Measurements from ENCODE around the gene NCBP3.
"Not testable (repeated sequence)": the region's sequence is repeated elsewhere in the genome, so short reads cannot be mapped to it uniquely, and the experiment has no call there.

NCBP3 gene

DNA sequence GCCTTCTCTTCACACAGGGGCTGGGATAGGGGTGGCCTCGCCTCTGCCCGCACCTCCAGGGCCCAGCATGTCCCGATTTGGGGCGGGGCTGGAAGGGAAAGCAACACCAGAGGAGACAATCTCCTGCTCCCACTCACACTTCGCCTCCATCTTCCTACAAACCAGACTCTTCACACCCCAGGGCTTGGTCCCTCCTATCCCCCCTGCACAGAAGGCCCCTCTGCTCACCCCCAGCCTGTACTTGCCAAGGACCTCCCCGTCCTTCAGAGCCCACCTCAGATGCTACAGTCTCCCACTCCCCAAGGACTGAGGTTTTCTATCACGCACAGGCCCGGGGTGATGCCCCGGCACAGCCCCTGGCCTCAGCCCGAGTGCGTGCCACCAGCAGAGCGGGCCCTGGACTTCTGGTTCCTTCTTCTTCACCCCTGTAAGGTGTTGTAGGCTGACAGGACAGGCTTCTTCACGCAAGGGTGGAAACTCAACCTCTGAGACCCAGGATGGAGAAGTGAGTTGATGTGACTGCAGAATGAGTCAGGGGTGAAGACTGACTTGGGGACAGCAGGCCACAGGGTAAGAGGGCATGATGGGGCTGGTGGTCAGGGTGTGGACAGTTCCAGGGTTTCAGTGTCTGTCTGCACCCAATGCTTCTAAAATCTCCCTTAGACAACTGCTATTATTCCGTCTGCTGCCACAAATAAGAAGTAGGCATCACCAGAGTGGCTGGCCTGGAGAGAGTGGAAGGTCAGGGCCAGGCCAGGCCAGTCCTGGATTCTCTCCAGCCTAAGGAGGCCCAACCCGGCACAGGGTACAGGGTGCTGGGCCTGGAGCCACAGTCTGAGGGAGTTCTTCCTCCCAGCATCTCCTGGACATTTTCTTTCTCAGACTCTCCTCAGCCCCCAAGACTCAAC lies 47.5 kb downstream of the NCBP3 start:
- DNase-seq (ENCODE audit: low spot score in 2 of 2) (no peak), ATAC-seq (replicated peaks; ENCODE audit: extremely low read depth, poor library complexity, severe bottlenecking) (no peak)
- H3K27me3 Mint-ChIP-seq = no peaks in the 10 kb centered on the region
- H3K4me1 Mint-ChIP-seq = peaks cover 56% of the 10 kb centered on the region
- peak overlapping the region; percentile 100 for H3K27ac Mint-ChIP-seq (ENCODE audit: low read depth)
- H3K36me3 Mint-ChIP-seq (ENCODE audit: insufficient read depth) = peaks cover 22% of the 10 kb centered on the region
- no peaks in the 10 kb centered on the region for H3K9me3 Mint-ChIP-seq
- peak overlapping the region; percentile 51 for H3K4me3 Mint-ChIP-seq

DNA sequence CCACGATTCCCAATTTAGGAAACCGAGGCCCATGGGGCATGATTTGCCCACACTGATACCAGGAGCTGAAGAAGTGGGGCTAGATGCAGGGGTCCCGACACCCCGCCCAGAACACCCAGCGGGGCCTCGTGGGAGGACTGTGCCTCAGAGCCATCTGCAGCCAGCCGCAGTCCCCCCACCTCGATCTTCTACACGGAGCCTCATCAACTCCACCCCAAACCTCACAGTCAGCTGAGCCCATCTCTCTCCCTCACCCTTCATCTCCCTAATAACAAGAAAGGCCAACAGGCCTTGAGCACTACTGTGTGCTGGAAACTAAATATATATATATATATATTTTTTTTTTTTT lies 49.2 kb downstream of the NCBP3 start:
- Mint-ChIP-seq H3K4me3 (peak overlapping the region; percentile 51), H3K36me3 (ENCODE audit: insufficient read depth) (peaks cover 22% of the 10 kb centered on the region), H3K9me3 (no peaks in the 10 kb centered on the region), H3K4me1 (peaks cover 52% of the 10 kb centered on the region), H3K27ac (ENCODE audit: low read depth) (peak overlapping the region; percentile 100), H3K27me3 (no peaks in the 10 kb centered on the region)
- ATAC-seq (replicated peaks; ENCODE audit: extremely low read depth, poor library complexity, severe bottlenecking) = peak; percentile 34
- DNase-seq (ENCODE audit: low spot score in 2 of 2) = no peak

DNA sequence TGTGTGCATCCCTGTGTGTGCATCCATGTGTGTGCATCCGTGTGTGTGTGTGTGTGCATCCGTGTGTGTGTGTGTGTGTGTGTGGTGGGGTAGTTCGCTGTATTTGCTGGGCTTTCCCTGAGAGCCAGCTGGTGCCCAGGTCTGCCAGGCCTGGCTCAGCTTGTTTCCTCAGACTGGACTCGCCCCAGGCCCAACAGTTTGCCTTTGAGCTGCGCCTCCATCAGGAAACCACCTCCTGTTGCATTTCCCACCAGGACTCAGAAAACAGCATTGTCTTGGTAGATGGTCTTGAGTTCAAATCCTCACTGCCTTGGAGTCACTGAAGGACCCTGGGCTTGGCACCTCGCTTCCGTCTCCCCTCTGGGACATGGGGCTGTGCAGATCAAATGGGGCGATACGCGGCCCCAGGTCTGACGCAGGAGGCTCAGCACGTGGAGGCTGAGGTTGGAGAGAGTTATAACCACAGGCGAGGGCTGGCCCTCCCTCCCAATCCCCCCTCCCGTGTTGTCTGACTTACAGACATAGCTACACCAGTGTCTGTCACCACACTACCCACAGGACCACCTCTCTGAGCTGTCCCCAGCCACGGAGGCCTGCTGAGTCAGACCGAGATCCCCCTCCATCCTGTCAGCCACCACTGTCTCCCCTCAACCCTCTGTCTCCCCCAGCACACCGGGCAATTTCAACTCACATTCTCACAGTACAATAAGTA lies 49.8 kb downstream of the NCBP3 start:
- Mint-ChIP-seq H3K36me3 (ENCODE audit: insufficient read depth) (peaks cover 22% of the 10 kb centered on the region), H3K4me3 (peak overlapping the region; percentile 51), H3K9me3 (no peaks in the 10 kb centered on the region), H3K27me3 (no peaks in the 10 kb centered on the region), H3K27ac (ENCODE audit: low read depth) (peak overlapping the region; percentile 100), H3K4me1 (peaks cover 57% of the 10 kb centered on the region)
- peak; percentile 84 for ATAC-seq (replicated peaks; ENCODE audit: extremely low read depth, poor library complexity, severe bottlenecking)
- DNase-seq (ENCODE audit: low spot score in 2 of 2) = peak; percentile 65 to 92

GRCh38 chr17:3795390-3796102 lies 50.5 kb downstream of the NCBP3 start:
- Mint-ChIP-seq H3K9me3 (no peaks in the 10 kb centered on the region), H3K27me3 (no peaks in the 10 kb centered on the region), H3K36me3 (ENCODE audit: insufficient read depth) (peaks cover 22% of the 10 kb centered on the region), H3K27ac (ENCODE audit: low read depth) (peak overlapping the region; percentile 100), H3K4me3 (peak overlapping the region; percentile 51), H3K4me1 (peaks cover 52% of the 10 kb centered on the region)
- ATAC-seq (replicated peaks; ENCODE audit: extremely low read depth, poor library complexity, severe bottlenecking) (peak; percentile 10), DNase-seq (ENCODE audit: low spot score in 2 of 2) (no peak)

- H3K9me3 Mint-ChIP-seq = no peaks in the 10 kb centered on the region
- peak overlapping the region; percentile 51 for H3K4me3 Mint-ChIP-seq
- H3K4me1 Mint-ChIP-seq = peaks cover 57% of the 10 kb centered on the region
- H3K36me3 Mint-ChIP-seq (ENCODE audit: insufficient read depth) = peaks cover 24% of the 10 kb centered on the region
- H3K27me3 Mint-ChIP-seq = no peaks in the 10 kb centered on the region
- H3K27ac Mint-ChIP-seq (ENCODE audit: low read depth) = peak overlapping the region; percentile 100
- ATAC-seq (replicated peaks; ENCODE audit: extremely low read depth, poor library complexity, severe bottlenecking) (peak; percentile 56), DNase-seq (ENCODE audit: low spot score in 2 of 2) (peak; percentile 42 to 84)
These were observed 51.3 kb downstream of the NCBP3 start for GRCh38 chr17:3794557-3795389.

GRCh38 chr17:3794152-3794551 lies 51.9 kb downstream of the NCBP3 start:
- H3K36me3 Mint-ChIP-seq (ENCODE audit: insufficient read depth) = peaks cover 26% of the 10 kb centered on the region
- not testable (repeated sequence) for DNase-seq (ENCODE audit: low spot score in 2 of 2); H3K4me3 Mint-ChIP-seq; ATAC-seq (replicated peaks; ENCODE audit: extremely low read depth, poor library complexity, severe bottlenecking); H3K9me3 Mint-ChIP-seq; H3K27me3 Mint-ChIP-seq
- H3K27ac Mint-ChIP-seq (ENCODE audit: low read depth) = peak overlapping the region; percentile 100
- H3K4me1 Mint-ChIP-seq = peaks cover 63% of the 10 kb centered on the region

DNA sequence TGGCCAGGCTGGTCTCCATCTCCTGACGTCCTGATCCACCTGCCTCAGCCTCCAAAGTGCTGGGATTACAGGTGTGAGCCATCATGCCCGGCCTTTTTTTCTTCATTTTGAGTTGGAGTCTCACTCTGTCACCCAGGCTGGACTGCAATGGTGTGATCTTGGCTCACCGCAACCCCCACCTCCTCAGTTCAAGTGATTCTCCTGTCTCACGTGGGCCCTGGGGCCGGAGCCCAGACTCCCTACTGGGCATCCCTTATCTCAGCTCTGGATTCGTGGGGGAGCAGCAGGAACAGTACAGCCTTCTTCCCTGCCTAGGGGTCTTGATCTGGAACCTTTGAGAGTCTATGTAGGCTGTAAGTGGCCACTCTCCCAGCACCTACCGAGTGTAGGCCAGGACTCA lies 52.8 kb downstream of the NCBP3 start:
- not testable (repeated sequence) for ATAC-seq (replicated peaks; ENCODE audit: extremely low read depth, poor library complexity, severe bottlenecking); H3K27me3 Mint-ChIP-seq; DNase-seq (ENCODE audit: low spot score in 2 of 2); H3K4me3 Mint-ChIP-seq; H3K9me3 Mint-ChIP-seq
- H3K27ac Mint-ChIP-seq (ENCODE audit: low read depth) = peak overlapping the region; percentile 55
- peaks cover 59% of the 10 kb centered on the region for H3K4me1 Mint-ChIP-seq
- peaks cover 28% of the 10 kb centered on the region for H3K36me3 Mint-ChIP-seq (ENCODE audit: insufficient read depth)

GRCh38 chr17:3792481-3792880 lies 53.6 kb downstream of the NCBP3 start:
- no peak for ATAC-seq (replicated peaks; ENCODE audit: extremely low read depth, poor library complexity, severe bottlenecking)
- Mint-ChIP-seq H3K9me3 (no peaks in the 10 kb centered on the region), H3K36me3 (ENCODE audit: insufficient read depth) (peaks cover 28% of the 10 kb centered on the region), H3K4me3 (no peak overlapping the region), H3K4me1 (peaks cover 58% of the 10 kb centered on the region), H3K27ac (ENCODE audit: low read depth) (no peak overlapping the region), H3K27me3 (no peaks in the 10 kb centered on the region)
- no peak for DNase-seq (ENCODE audit: low spot score in 2 of 2)

GRCh38 chr17:3788200-3788599 lies 57.8 kb downstream of the NCBP3 start:
- ATAC-seq (replicated peaks; ENCODE audit: extremely low read depth, poor library complexity, severe bottlenecking) (peak; percentile 79), DNase-seq (ENCODE audit: low spot score in 2 of 2) (peak in 1 of 2 donors; percentile 40)
- H3K27ac Mint-ChIP-seq (ENCODE audit: low read depth) = peak overlapping the region; percentile 66
- H3K4me3 Mint-ChIP-seq = peak overlapping the region; percentile 10
- H3K4me1 Mint-ChIP-seq = peaks cover 38% of the 10 kb centered on the region
- no peaks in the 10 kb centered on the region for H3K9me3 Mint-ChIP-seq
- H3K36me3 Mint-ChIP-seq (ENCODE audit: insufficient read depth) = peaks cover 8% of the 10 kb centered on the region
- H3K27me3 Mint-ChIP-seq = no peaks in the 10 kb centered on the region

DNA sequence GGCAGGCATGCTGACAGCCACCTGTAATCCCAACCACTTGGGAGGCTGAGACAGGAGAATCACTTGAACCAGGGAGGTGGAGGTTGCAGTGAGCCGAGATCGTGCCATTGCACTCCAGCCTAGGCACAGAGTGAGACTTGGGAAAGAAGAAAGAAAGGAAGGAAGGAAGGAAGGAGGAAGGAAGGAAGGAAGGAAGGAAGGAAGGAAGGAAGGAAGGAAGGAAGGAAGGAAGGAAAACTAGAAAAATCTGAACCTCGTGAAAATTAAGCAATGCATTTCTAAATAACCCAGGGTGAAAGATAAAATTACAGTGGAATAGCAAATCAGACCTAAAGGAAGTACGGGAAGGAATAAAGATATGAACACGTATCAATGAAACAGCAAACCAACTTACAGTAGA lies 60.7 kb downstream of the NCBP3 start:
- H3K27ac Mint-ChIP-seq (ENCODE audit: low read depth); H3K4me3 Mint-ChIP-seq; ATAC-seq (replicated peaks; ENCODE audit: extremely low read depth, poor library complexity, severe bottlenecking); H3K36me3 Mint-ChIP-seq (ENCODE audit: insufficient read depth); H3K9me3 Mint-ChIP-seq; H3K27me3 Mint-ChIP-seq; DNase-seq (ENCODE audit: low spot score in 2 of 2): not testable (repeated sequence)
- peaks cover 28% of the 10 kb centered on the region for H3K4me1 Mint-ChIP-seq

- no peak overlapping the region for H3K27ac Mint-ChIP-seq (ENCODE audit: low read depth)
- H3K9me3 Mint-ChIP-seq = no peaks in the 10 kb centered on the region
- H3K36me3 Mint-ChIP-seq (ENCODE audit: insufficient read depth) = no peaks in the 10 kb centered on the region
- DNase-seq (ENCODE audit: low spot score in 2 of 2) (no peak), ATAC-seq (replicated peaks; ENCODE audit: extremely low read depth, poor library complexity, severe bottlenecking) (no peak)
- H3K27me3 Mint-ChIP-seq = no peaks in the 10 kb centered on the region
- peaks cover 10% of the 10 kb centered on the region for H3K4me1 Mint-ChIP-seq
- no peak overlapping the region for H3K4me3 Mint-ChIP-seq
These were observed 63.3 kb downstream of the NCBP3 start for GRCh38 chr17:3782751-3783150.

- ATAC-seq (replicated peaks; ENCODE audit: extremely low read depth, poor library complexity, severe bottlenecking) = no peak
- Mint-ChIP-seq H3K36me3 (ENCODE audit: insufficient read depth) (no peaks in the 10 kb centered on the region), H3K27ac (ENCODE audit: low read depth) (no peak overlapping the region), H3K4me3 (no peak overlapping the region), H3K9me3 (no peaks in the 10 kb centered on the region), H3K27me3 (no peaks in the 10 kb centered on the region), H3K4me1 (peaks cover 8% of the 10 kb centered on the region)
- no peak for DNase-seq (ENCODE audit: low spot score in 2 of 2)
These were observed 65.1 kb downstream of the NCBP3 start for GRCh38 chr17:3780986-3781385.

Data from central memory CD8-positive, alpha-beta T cell (primary cell).